Thoracic aorta endothelial cell (primary cell): ENCODE data around the gene MACF1. TPM values are rescaled to one million over a fixed set of nuclear protein-coding genes. Genes with fewer than 3 reads are reported as not detected.

Source experiments
- total RNA-seq: library from RNA; depleted of rRNA; stranded (reverse); fragments of >200 nt; gene quantifications from 2 replicates; pipeline ENCODE4 v1.2.3, GENCODE V29; 2012

The MACF1 gene, protein sequence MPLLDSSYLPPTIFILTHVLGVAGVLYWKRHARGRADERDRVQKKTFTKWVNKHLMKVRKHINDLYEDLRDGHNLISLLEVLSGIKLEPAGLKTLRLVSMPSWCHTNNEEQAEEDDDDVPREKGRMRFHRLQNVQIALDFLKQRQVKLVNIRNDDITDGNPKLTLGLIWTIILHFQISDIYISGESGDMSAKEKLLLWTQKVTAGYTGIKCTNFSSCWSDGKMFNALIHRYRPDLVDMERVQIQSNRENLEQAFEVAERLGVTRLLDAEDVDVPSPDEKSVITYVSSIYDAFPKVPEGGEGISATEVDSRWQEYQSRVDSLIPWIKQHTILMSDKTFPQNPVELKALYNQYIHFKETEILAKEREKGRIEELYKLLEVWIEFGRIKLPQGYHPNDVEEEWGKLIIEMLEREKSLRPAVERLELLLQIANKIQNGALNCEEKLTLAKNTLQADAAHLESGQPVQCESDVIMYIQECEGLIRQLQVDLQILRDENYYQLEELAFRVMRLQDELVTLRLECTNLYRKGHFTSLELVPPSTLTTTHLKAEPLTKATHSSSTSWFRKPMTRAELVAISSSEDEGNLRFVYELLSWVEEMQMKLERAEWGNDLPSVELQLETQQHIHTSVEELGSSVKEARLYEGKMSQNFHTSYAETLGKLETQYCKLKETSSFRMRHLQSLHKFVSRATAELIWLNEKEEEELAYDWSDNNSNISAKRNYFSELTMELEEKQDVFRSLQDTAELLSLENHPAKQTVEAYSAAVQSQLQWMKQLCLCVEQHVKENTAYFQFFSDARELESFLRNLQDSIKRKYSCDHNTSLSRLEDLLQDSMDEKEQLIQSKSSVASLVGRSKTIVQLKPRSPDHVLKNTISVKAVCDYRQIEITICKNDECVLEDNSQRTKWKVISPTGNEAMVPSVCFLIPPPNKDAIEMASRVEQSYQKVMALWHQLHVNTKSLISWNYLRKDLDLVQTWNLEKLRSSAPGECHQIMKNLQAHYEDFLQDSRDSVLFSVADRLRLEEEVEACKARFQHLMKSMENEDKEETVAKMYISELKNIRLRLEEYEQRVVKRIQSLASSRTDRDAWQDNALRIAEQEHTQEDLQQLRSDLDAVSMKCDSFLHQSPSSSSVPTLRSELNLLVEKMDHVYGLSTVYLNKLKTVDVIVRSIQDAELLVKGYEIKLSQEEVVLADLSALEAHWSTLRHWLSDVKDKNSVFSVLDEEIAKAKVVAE (N-terminal part only)
- 866 and 1,006 TPM in 2 replicates for total RNA-seq

GRCh38 chr1:39204441-39205081 lies at the start of gene MACF1:
Gene MACF1, plus strand, starts transcription at chr1:39204695. Its CDS starts 328 bp downstream, at chr1:39205023.

GRCh38 chr1:39491146-39491921 lies 286.8 kb downstream of the MACF1 start, which contains the start of gene BMP8A:
Gene BMP8A, plus strand, starts transcription at chr1:39491636. Its CDS starts 356 bp downstream, at chr1:39491992.

Other genes starting within 250 kb of the MACF1 start
- 45.8 and 50.7 TPM in 2 replicates for gene AKIRIN1, start 213.4 kb upstream of the MACF1 start, total RNA-seq
- 330 and 429 TPM in 2 replicates for gene NDUFS5, start 178.3 kb upstream of the MACF1 start, total RNA-seq